Parietal lobe (tissue), 1 donor: ENCODE results near the gene POT1. TPM values are rescaled to one million over a fixed set of nuclear protein-coding genes. Genes with fewer than 3 reads are reported as not detected.

Source experiments
- total RNA-seq: library from RNA; depleted of rRNA; stranded (reverse); fragments of >200 nt; gene quantifications from one replicate; pipeline ENCODE4 v1.2.3, GENCODE V29; 2014

POT1 gene, protein sequence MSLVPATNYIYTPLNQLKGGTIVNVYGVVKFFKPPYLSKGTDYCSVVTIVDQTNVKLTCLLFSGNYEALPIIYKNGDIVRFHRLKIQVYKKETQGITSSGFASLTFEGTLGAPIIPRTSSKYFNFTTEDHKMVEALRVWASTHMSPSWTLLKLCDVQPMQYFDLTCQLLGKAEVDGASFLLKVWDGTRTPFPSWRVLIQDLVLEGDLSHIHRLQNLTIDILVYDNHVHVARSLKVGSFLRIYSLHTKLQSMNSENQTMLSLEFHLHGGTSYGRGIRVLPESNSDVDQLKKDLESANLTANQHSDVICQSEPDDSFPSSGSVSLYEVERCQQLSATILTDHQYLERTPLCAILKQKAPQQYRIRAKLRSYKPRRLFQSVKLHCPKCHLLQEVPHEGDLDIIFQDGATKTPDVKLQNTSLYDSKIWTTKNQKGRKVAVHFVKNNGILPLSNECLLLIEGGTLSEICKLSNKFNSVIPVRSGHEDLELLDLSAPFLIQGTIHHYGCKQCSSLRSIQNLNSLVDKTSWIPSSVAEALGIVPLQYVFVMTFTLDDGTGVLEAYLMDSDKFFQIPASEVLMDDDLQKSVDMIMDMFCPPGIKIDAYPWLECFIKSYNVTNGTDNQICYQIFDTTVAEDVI
- 76.4 TPM for total RNA-seq

DNA sequence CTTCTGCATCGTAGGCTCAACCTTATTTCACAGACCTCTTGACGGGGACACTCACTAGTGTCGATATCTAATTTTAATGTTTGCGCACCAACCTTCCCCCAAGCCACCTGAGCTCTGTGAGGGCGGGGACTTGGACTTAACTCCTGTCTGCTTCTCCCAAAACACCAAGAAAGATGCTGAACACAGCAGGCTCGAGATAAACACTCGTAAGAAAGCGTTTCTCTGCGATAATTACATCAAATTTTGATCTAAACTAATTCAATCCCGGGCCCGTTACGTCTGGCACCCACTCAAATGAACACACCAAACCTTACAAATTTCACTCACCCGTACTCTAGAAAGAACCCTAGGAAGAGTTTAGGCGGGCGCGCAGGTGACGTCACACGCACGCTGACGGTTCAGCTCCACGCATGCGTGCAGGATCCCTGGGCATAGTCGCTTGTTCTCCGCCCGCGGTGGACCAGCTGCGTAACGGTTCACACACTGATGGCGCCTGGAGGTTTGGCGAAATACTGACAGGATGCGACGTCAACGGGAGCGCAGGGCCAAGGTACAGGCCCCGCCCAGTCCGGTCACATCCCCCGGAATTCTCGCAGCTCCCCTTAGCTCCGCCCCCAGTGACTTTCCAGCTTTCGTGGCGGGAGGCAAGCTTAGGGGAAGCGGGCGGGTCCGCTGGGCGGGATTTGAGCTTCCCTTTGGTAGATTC lies at the start of gene POT1:
POT1 (minus strand) TSS at position 359 of the 706 bp plus-strand sequence. CDS start 32,652 bp downstream, outside the sequence.

Other genes with a start within 250 kb of the POT1 start
- 18.5 TPM for gene GPR37, start 164.0 kb downstream of the POT1 start, total RNA-seq